HG02981 (cell line): ENCODE measurements around the gene APP.

Experiments
- ATAC-seq: cut with Tn5 transposase; IDR thresholded peaks from one replicate; pipeline ENCODE4 v1.9.1; 2021; ENCODE audit warnings: mild to moderate bottlenecking, moderate library complexity; ENCODE audit not compliant: unreplicated experiment

The APP gene

DNA sequence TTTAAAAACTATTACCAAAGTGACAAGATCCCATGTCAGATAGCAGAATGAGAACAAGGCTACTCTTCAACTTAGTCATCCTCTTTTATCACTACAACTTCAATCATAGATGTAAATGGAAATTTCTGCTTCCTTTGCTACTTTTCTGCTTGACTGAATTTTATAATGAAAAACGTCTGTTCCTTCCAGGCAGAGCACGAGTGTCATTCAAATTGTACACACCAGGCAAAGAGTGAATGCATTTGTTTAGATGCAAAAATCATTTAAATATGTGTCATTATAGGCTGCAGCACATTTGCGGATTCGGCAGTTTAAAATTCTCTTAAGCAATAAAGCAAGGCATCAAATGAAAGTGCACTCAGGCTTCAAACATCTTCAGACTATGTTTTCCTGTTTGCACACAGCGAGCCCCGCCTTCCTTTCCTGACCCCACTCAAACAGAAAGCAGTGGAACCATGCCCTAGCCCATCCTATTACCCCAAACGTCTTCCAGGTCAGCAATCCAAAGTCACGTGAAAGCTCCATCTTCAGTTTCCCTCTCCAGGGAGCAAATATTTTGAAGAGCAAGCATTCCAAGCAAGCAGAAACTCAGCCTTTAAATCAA is 99.6 kb downstream of the APP start:
- ATAC-seq = no peak

DNA sequence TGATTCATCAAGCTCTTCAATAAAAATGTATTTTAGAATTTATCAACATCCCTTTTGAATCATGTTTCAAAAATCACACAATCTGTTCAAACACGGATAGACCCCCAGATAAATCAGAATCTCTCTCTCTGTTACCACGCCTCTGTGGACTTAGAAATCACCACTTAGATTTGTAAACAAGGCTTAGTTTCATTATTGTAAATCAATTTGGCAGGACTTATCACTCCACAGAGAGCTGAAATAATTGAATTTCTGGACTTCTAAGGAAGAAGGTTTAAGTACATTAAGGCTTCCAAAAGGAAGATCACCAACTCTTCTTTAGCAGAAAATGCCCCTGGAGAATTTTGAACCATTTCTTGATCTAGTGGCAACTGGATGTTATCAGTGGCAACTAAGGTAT is 100.4 kb downstream of the APP start:
- no peak for ATAC-seq

DNA sequence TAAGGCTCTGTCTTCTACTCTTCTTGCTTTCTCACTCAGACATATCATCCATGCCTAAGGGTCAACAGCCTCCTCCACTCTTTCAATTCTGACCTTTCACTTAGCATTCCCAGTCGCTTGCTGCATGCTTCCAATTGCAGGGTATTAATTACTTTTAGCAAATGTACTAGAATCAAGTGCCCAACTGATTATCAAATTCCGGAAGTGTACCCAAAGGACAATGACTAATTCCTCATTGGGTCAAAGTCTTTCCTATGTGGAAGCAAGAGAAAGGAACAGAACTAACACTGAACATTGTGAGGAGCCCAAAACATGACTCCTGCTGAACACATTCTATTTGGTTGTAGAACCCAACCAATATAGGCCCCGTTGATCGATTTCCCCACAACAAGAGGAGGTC is 101.8 kb downstream of the APP start:
- no peak for ATAC-seq

GRCh38 chr21:26067836-26068594 is 102.6 kb downstream of the APP start:
- ATAC-seq = no peak

DNA sequence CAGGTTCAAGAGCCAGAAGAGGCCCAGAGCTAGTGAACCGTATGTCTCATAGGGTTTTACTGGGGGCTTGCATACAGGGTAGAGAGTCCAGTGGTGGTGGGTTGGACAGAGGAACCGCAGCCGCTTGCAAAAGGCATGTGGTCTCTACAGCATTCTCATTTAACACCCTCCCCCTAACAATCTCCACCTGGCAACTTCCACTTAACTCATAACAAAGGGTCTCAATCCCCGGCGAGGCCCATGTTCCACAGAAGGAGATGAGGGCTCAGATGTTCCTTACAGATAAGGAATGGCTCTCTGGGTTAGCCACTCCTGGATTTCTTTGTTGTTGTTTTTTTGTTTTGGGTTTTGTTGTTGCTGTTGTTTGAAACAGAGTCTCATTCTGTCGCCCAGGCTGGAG is 106.1 kb downstream of the APP start:
- ATAC-seq = no peak

DNA sequence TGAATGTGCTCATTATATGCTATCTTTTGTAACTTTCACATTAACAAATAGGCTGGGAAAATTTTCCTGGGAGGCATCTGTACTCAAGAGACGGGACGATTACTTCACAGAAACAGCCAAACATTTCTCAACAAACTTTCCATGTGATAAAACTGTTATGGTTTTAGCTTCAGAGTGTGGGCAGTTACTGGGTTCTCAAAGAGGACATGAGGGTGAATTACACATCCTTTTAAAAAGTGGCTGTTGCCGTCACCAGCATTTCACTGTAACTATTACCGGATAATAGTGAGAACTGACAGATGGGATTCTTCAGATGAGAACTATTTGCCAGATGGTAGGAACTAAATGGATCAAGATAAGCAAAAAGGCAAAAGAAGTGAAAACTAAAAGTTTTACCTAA is 109.1 kb downstream of the APP start:
- ATAC-seq = no peak

DNA sequence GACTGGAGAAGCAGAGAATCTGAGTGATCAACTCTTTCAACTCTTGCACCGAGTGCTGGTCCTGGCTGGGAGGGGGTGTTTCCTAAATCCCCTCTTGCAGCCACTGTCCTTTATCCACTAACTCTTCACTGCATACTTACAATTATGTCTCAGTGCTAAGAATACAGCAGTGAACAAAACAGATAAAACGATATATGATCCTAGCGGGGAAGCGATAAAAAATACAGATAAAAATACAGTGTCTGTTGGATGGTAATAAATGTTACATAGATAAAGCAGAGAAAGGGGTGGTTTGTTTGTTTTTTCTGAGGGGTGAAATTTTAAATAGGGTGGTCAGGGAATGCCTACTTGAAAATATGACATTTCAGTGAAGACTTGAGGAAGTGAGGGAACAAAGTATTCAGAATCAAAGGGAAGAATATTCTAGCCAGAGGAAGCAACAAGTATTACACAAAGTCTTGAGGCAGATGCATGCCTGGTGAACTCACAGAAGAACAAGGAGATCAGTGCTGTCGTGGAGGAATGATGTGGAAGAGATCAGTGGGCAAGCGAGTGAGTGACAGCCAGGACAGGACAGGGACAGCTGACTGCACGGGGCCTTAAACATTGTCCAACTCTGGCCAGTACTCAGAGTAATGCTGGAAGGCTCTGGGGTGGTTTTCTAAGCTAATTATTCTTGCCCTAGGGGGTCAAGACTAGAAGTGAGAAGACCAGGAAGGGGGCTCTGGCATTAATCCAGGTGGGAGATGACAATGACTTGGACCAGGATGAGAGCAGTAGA is 110.0 kb downstream of the APP start:
- no peak for ATAC-seq

DNA sequence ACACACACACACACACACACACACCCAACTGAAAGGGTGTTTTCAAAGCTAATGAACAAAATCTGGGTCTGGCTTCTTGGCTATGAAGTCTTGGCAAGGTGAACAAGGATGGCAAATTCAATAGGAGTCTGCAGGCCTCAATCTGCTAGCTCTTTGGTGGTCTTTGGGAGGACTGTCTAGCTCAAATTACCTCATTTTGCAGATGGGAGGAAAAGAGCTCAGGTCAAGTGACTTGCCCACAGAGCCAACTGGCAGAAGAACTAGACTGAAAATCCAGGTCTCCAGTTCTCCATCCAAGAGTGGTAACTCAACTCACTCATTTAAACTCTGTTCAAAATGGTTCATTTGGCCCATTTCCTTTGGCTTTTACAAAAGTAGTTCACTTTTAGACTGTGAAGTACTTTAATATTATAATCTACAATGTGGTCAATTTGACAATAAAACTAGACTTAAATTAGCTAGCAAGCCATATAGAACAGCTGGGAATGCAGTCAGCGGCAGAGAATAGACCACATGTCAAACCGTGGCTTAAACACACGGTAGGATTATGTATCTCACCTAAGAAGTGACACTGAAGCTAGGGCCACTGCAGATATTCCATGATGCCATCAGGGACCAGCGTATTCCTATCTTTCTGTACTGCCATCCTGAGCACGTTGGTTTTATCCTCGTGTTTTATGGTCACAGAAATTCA is 112.9 kb downstream of the APP start:
- no peak for ATAC-seq

DNA sequence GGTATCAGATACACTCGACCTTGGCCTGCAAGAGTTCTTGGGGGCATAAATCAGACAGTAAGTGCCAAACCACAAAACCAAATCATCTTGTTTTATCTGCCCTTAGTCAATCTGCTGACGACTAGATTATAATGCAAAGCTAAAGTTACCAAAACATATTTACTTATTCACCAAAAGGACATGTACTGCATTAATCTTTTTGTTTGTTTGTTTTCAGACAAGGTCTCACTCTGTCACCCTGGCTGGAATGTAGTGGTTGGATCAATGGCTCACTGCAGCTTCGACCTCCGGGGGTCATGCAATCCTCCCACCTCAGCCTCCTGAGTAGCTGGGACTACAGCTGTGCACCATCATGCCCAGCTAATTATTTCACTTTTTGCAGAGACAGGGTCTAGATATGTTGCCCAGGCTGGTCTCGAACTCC is 114.7 kb downstream of the APP start:
- ATAC-seq = no peak

DNA sequence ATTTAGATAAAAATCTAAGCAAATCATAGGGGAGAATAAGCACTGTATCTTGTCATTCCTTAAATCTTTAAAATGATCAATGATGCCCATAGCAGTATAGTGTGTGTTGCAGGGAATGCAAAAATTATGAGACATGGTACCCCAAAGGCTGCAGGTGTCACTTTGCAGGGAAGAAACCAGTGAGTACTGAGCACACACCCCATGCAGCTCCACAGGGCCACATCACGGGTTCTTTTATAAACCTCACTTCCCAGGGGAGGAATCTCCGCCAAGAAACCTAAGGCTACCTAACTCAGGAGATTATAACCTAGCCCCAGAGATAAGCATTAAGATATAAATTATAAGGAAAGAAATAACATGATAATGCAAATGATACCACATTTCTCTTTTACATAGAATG is 115.6 kb downstream of the APP start:
- ATAC-seq = no peak

DNA sequence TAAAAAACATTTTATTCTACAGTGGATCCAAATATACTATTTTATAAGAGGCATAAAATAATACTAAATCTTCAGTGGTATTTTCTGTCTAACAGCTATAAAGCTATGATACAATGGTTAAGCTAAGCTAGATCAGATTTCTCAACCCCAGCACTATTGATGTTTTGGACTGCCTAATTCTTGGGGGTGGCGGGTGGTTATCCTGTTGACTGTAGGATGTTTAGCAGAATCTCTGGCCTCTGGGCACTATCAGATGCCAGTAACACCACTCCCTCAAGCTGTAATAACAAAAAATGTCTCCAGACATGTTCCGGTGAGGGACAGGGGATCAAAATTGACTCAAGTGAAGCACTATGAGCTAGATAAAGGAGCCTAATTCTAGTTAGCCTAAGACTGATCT is 118.5 kb downstream of the APP start:
- ATAC-seq = no peak

DNA sequence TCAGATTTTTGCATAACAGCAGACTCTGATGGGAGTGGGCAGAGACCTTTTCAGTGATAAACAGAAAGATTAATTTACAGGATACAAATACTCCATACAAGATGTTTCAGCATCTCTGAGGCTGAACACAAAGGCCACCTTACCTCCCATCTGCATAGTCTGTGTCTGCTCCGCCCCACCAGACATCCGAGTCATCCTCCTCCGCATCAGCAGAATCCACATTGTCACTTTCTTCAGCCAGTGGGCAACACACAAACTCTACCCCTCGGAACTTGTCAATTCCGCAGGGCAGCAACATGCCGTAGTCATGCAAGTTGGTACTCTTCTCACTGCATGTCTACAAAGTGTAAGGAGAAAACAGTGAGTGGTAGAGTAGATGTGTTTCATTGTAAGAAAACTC is 119.7 kb downstream of the APP start:
- ATAC-seq = no peak

DNA sequence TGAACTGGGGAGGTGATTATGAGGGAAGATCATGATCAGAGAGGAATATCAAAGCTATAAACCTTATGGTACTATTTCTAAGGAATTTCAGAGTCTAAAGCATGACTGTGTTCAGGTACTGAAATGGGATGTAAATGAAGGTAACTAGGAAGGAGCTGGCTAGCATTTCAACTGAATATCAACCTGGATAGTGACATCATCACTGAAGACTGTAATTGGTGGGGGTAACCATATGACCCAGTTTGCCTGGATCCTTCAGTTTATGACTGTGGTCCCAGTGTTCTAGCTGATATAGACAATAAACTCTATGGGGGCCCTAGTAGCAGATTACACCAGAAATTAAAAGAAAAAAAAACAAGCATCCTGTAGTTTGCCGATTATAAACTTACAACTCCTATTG is 120.8 kb downstream of the APP start:
- no peak for ATAC-seq

- ATAC-seq = no peak
Observed at GRCh38 chr21:26047279-26047967, 123.1 kb downstream of the APP start.

GRCh38 chr21:26043891-26044290 is 126.7 kb downstream of the APP start:
- no peak for ATAC-seq

- no peak for ATAC-seq
Observed at GRCh38 chr21:26042181-26042876, 128.2 kb downstream of the APP start.

- ATAC-seq = no peak
Observed at GRCh38 chr21:26041431-26042180, 129.0 kb downstream of the APP start.

GRCh38 chr21:26036916-26037315 is 133.7 kb downstream of the APP start:
- no peak for ATAC-seq

DNA sequence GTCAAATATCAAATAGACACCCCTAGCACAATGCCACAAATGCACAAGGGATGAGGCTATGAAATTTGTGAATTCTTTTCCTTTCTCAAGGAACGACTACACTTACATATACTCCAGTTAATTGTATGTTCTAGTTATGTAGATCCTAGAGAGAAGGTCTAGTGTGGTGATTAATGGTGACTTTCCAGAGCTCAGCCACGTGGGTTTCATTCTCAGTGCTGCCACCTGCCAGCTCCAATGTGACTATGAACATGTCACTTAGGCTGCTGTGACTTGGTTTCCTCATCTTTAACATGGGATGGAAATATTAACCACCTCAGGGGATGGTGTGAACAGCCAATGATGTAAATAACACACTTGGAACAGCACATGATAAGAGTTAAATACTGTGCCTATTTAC is 138.3 kb downstream of the APP start:
- no peak for ATAC-seq

DNA sequence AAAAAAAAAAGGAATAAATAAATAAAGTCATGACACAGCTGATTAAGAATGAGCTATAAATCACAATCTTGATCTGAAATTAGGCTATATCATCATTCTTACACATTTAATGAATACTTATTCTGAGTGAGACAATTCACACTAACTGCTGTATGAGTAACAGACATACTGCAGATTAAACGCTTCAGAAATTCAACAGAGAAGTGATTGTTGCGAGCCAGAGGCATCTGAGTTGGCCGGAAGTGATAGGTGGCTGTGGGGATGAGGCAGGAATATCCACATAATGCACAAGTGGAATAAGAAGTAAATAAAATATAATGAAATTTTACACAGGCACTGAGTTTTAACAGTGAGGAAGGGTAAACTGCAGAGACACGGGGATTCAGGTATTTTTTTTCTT is 142.4 kb downstream of the APP start:
- ATAC-seq = no peak
